ENCODE measurements around the gene LIPG. TPM values are rescaled to one million over a fixed set of nuclear protein-coding genes. Genes with fewer than 3 reads are reported as not detected.
"Not testable (repeated sequence)": the region's sequence is repeated elsewhere in the genome, so short reads cannot be mapped to it uniquely, and the experiment has no call there.

LIPG gene
- total RNA-seq, 2 donors from 2014 or later: 0.51 to 0.93 TPM

GRCh38 chr18:49580279-49580678, 18.4 kb downstream of the LIPG start:
- H3K4me1 ChIP-seq: no peaks in the 10 kb centered on the region
- no peak overlapping the region for H3K27ac ChIP-seq
- H3K9me3 ChIP-seq: no peaks in the 10 kb centered on the region
- no peaks in the 10 kb centered on the region for H3K36me3 ChIP-seq
- H3K27me3 ChIP-seq: no peaks in the 10 kb centered on the region
- DNase-seq (ENCODE audit: low spot score): no peak
- no peak overlapping the region for H3K4me3 ChIP-seq
- no peak for TF ChIP-seq CTCF (IDR thresholded peaks at IDR 0.05)

DNA sequence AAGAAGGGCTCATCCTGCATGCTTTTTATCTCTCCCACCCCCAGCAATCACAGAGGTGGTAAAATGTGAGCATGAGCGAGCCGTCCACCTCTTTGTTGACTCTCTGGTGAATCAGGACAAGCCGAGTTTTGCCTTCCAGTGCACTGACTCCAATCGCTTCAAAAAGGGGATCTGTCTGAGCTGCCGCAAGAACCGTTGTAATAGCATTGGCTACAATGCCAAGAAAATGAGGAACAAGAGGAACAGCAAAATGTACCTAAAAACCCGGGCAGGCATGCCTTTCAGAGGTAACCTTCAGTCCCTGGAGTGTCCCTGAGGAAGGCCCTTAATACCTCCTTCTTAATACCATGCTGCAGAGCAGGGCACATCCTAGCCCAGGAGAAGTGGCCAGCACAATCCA, 19.5 kb downstream of the LIPG start:
- Histone ChIP-seq H3K4me3 (no peak overlapping the region), H3K36me3 (no peaks in the 10 kb centered on the region), H3K4me1 (no peaks in the 10 kb centered on the region), H3K9me3 (no peaks in the 10 kb centered on the region), H3K27me3 (no peaks in the 10 kb centered on the region), H3K27ac (no peak overlapping the region)
- TF ChIP-seq CTCF (IDR thresholded peaks at IDR 0.05): no peak
- DNase-seq (ENCODE audit: low spot score): no peak

GRCh38 chr18:49582579-49582978, 20.7 kb downstream of the LIPG start:
- DNase-seq (ENCODE audit: low spot score): no peak
- Histone ChIP-seq H3K4me3 (no peak overlapping the region), H3K27ac (no peak overlapping the region), H3K36me3 (no peaks in the 10 kb centered on the region), H3K4me1 (no peaks in the 10 kb centered on the region), H3K27me3 (no peaks in the 10 kb centered on the region), H3K9me3 (no peaks in the 10 kb centered on the region)
- no peak for TF ChIP-seq CTCF (IDR thresholded peaks at IDR 0.05)

DNA sequence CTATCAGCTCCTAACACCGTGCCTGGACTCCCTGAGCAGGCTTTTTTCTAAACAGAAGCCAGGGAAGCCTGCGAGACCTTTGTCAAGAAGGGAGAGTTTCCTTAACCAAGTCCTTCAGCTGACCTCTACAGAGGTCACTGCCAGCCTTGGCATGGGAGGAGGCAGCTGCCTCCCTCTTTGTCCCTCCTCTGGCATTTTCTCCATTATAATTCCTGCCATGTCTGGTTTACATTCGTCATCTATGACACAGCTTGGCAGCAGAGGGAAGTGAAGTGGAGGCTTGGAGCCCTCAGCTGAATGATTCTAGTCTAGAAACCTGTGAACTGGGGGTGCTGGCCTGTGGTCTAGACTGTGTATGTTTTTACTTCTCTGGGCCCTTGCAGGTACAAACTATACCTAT, 22.5 kb downstream of the LIPG start:
- H3K27me3 ChIP-seq: no peaks in the 10 kb centered on the region
- H3K4me3 ChIP-seq: no peak overlapping the region
- H3K36me3 ChIP-seq: no peaks in the 10 kb centered on the region
- TF ChIP-seq CTCF (IDR thresholded peaks at IDR 0.05): no peak
- no peaks in the 10 kb centered on the region for H3K4me1 ChIP-seq
- no peaks in the 10 kb centered on the region for H3K9me3 ChIP-seq
- DNase-seq (ENCODE audit: low spot score): no peak
- H3K27ac ChIP-seq: no peak overlapping the region

- H3K4me1 ChIP-seq; DNase-seq (ENCODE audit: low spot score); H3K9me3 ChIP-seq; H3K27me3 ChIP-seq; H3K27ac ChIP-seq; H3K4me3 ChIP-seq; H3K36me3 ChIP-seq: not testable (repeated sequence)
These were observed 23.1 kb downstream of the LIPG start for GRCh38 chr18:49584951-49585350.

DNA sequence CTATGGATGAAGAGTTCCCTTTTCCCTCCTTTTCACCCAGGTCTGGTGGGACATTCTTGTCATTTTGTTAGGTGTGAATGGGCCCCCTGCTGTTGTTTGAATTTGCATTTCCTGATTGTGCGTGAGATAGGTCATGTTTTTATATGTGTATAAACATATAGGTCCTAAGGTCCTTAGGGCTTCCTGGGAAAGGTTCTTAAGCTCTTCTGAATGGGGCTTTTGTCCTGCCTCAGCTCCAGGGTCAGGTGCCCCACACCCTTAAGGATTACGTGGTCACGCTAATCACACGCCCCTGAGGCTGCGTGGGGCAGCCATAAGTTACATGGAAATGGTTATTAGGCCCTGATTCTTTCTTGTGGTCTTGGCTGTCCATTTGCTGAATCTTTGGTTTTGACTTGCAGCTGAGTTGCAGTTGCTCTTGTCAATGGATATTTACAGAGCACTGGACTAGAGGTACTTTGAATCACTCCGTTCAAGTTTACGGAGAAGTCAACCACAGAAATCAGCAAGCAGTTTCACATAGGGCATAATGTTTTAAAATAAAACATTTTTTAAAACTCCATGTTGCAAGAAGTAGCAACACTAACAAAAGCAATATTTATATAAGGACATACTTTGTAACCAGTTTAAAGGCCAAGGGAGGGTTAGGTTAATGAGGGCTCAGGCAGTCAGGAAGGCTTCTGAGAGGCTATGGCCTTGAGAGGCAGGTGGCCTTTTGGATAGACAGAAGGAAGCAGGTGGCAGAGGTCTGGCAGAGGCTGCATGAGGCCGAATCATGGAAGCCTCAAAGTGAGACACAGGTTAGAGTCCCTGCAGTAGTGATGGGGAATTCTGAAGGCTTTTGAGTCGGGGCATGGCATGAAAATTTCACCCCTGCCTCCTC, 24.2 kb downstream of the LIPG start:
- DNase-seq (ENCODE audit: low spot score): no peak
- no peak overlapping the region for H3K27ac ChIP-seq
- TF ChIP-seq CTCF (IDR thresholded peaks at IDR 0.05): no peak

More for the DNA sequence above, 24.2 kb downstream of the LIPG start:
- no peaks in the 10 kb centered on the region for H3K36me3 ChIP-seq
- no peak overlapping the region for H3K4me3 ChIP-seq
- H3K4me1 ChIP-seq: no peaks in the 10 kb centered on the region
- no peaks in the 10 kb centered on the region for H3K27me3 ChIP-seq
- no peaks in the 10 kb centered on the region for H3K9me3 ChIP-seq
